ENCODE measurements around the gene ANKRD34C.

ANKRD34C gene

DNA sequence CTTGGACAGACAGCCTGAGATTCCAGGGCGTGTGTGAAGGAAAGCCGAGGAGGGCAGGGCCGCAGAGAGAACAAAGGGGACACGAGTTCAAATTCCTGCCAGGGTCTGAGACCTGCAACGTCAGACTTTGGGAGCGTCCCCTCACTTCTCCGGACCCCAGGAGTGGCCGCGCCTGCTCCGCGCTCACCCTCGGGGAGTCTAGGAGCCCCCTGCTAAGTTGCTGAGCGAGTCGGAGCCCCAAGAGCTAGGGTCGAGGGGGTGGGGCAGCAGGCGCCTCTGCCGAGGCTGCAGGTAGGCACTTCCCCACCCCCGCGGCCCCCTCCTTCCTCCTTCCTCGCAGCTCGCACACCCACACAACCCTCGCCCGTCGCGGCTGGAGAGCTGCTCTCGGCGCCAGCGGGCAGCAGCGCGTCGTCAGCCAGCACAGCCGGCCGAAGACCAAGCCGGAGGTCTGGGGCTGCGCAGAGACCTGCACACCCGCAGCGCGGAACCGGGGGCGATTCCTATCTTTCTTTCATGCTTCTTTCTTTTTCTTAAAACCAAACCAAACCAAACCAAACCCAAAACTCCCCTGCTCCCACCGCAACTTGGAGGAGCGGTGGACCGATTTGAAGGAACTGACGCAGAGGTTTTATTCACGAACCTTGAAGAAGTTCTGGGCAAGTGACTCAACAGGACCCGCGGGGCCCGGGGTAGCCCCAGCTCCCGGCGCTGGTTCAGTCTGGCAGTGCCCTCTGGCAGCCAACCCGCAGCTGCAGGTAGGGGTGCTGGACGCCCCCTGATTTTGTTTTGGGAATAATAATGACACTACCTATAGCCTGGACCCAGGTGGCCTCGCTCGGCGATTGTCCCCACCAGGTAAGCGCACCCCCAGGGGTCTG, at the start of gene ANKRD34C:
ANKRD34C (plus strand) TSS at position 352 of the 881 bp plus-strand sequence. CDS start 10,563 bp downstream, outside the sequence.
- DNase-seq (ENCODE audit: low read depth, low spot score) = no peak

GRCh38 chr15:79233236-79233635, 49.3 kb upstream of the ANKRD34C start:
- no peak for DNase-seq (ENCODE audit: low read depth, low spot score)

GRCh38 chr15:79240036-79240435, 42.5 kb upstream of the ANKRD34C start:
- no peak for DNase-seq (ENCODE audit: low read depth, low spot score)

DNA sequence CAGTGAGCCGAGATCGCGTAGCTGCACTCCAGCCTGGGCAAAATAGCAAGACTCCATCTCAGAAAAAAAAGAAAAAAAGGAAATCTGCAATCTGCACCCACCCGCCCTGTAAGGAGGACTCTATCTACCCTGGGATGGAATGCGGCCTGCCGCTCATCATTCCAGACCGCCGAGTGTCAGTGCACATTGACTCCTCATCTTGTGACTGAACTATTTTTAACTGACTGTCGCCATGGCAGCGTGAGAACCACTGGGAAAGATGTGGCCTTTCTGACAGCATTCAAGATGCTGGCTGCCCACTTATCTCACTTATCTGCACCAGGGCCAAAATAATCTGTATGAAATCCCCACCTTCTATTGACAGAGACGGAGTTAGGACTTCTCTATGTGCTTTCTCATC, 38.8 kb upstream of the ANKRD34C start:
- no peak for DNase-seq (ENCODE audit: low read depth, low spot score)

DNA sequence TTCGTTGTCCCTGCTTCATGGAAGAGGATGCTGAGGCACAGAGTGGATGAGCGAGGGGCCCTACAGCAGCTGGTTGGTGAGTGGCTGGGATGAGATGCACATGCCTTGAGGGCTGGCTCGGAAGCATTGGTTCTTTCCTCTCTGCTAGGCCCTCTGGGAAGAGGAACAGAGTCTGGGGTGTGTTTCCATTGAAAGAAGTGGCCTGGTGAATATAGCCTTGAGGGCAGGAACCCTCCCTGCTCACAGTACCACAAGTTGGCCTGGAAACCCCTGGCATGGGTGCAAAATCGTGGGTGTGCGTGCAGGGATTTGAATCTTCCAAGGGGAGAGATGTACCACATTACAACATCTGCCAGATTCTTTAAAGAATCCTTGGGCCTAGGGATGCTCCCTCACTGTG, 37.6 kb upstream of the ANKRD34C start:
- no peak for DNase-seq (ENCODE audit: low read depth, low spot score)

DNA sequence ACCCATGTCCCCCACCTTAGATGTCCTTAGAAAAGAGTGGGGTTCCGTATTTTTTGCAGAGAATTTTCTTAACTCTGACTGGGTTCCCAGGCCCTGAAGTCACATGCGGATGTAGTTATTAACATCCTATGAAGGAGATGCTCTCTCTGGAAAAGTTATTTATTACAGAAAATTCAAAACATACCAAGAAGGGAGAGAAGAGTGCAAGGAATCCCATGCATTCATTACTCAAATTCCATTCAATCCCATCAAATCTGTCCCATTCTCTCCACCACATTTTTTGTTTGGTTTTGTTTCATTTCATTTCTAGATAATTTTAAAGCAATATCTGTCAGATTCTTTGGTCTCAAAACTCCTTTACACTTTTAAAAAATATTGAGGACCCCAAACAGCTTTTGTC, 34.3 kb upstream of the ANKRD34C start:
- DNase-seq (ENCODE audit: low read depth, low spot score) = no peak

GRCh38 chr15:79257454-79257853, 25.1 kb upstream of the ANKRD34C start:
- no peak for DNase-seq (ENCODE audit: low read depth, low spot score)

GRCh38 chr15:79261836-79262235, 20.7 kb upstream of the ANKRD34C start:
- no peak for DNase-seq (ENCODE audit: low read depth, low spot score)

- no peak for DNase-seq (ENCODE audit: low read depth, low spot score)
These were observed 17.4 kb upstream of the ANKRD34C start for GRCh38 chr15:79265167-79265566.

GRCh38 chr15:79265987-79266579, 16.4 kb upstream of the ANKRD34C start:
- no peak for DNase-seq (ENCODE audit: low read depth, low spot score)

DNA sequence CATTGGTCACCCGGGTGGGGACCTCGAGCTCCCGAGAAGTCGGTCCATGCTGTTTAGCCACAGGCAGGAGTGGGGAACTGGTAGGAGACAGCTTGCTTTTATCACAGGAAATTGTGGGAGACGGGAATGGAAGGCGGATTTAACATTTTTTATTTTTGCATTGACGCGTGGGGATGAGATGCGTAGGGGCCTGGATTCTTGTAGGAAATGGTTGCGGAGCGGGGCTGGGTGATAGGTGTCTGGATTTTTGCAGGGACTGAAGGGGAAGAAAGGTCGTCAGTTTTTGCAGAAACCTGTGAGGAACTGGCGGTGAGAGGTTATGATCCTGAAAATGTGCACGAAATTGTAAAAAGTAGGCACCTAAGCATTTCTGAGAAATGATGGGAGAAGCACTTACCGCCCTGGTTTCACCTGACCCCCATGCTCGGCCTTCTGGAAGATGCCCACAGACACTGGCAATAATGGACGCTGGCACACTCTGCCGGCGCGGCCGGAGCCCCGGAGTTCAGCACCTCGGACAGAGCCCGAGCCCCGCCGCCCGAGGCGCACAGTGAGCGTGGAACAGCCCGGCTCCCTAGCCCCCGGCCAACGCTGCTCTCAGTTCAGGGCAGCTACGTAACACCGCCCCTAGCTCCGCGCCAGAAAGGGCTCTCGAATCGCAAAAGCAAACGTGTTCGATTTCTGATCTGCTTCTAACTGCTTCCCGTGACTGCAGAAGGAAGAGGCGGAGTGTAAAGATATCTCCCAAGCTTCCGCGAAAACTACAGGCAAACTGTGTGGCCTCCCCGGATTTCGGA, 928 bp downstream of the ANKRD34C start:
- DNase-seq (ENCODE audit: low read depth, low spot score) = peak; percentile 25

DNA sequence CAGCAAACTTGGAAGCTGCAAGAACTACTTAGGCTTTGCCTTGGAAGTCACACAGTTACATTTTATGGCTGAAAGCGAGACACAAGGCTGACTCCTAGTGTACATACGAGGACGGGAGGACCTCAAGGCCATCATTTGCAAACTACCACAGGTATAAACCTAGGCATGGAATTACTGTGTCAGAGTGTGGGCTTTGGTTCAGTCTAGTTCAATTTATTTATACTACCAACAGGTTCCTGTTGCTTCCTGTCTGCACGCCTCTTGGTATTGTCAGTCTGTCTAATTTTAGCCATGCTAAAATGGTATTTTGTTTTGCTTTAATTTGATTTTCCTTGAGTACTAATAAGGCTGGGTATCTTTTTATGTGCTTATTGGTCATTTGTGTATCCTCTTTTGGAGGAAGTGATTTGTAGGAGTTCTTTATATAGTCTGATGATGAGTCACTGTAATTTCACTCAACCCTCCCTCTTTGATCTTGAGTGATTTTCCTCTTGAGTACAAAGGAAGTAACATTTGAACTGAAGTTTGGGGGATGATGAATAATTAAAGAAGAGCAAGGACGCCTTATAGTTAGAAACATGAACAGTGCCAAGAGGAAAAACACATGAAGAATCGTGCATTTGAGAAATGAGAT, 8.2 kb downstream of the ANKRD34C start:
- DNase-seq (ENCODE audit: low read depth, low spot score) = no peak

- DNase-seq (ENCODE audit: low read depth, low spot score) = no peak
These were observed 9.5 kb downstream of the ANKRD34C start for GRCh38 chr15:79292011-79292410.

GRCh38 chr15:79294075-79294474, 11.6 kb downstream of the ANKRD34C start:
- DNase-seq (ENCODE audit: low read depth, low spot score) = no peak

DNA sequence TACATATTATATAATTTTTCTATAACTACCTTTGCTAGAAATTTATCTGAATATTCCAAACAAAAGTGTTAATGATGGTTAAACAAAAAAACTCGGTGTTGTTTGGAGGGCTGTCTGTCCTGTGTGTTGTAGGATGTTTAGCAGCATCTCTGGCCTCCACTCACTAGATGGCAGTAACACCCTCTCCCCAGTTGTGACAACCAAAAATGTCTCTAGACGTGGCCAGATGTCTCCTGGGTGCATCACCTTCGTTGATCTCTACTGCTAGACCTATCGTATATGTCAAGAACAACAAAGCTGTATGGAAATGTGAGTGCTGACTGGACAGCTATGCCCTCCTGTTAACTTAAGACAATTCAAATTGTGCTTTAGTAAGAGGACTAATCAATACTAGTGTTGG, 14.1 kb downstream of the ANKRD34C start:
- DNase-seq (ENCODE audit: low read depth, low spot score) = no peak

DNA sequence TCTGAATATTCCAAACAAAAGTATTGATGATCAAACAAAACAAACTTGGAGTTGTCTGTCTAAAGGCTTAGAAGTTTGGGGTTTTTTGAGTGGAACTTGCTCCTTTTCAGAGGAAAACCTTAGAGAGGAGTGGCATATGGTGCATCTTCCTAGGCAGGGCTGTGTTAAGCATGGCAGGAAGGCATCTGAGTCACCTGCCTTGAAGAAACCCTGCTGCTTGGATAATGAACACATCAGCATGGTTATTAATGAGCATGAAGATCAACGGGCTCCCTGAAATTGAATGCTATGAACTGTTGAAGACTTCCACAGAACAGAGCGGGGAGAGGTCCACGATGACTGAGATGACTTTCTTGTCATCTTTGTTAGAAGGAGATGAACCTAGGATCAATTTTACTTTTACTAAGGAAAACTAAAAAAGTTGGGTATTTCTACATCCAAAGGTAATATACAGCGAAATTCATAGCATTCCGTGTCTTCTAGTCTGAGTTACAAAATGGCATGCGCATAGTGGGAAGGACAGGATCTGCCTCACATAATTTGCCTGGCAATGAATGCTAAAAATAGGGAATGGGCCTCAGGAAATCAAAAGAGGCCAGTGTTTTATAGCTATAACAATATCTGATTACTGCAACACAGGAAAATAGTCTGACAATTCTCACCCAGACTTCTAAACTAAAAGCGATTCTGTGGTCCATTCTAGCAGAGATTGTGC, 16.8 kb downstream of the ANKRD34C start:
- no peak for DNase-seq (ENCODE audit: low read depth, low spot score)

DNA sequence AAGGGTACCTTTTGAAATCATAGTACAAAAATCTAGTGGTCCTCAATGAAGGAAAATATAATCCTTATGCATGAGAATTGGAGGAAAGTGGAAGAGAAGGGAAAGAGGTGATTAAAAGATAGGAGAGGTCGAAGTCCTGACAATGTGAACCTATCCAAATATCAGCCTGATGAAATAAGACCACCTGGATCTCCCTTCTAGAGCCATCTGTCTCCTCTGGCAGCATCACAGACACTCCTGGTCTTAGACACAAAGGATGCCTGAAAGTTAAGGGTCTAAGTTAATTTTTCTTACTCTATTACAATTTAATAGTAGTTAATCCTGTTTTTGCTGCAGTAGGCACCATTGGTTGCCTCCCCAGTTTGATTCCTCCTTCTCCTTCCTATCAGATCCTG, 17.3 kb downstream of the ANKRD34C start:
- no peak for DNase-seq (ENCODE audit: low read depth, low spot score)

DNA sequence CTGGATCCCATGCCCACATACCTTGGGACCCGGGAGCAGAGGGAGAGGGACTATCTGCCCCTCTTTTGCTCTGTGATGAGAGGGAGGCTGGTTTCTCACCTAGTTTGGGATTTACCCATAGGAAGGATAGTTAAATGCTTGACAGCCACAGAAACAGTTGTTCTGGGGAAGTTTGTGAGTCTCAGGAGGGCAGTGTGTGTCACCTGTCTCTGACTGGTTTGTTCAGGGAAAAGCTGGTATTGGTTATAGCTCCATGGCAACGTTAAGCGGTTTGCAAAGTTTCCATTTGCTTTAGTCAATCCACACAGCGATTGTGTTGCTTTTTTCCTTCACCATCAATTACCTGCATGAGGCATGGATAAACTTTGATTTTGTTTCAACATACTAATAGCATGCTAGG, 24.7 kb downstream of the ANKRD34C start:
- DNase-seq (ENCODE audit: low read depth, low spot score) = no peak

- DNase-seq (ENCODE audit: low read depth, low spot score) = no peak
These were observed 26.4 kb downstream of the ANKRD34C start for GRCh38 chr15:79308874-79309273.

- DNase-seq (ENCODE audit: low read depth, low spot score) = no peak
These were observed 28.1 kb downstream of the ANKRD34C start for GRCh38 chr15:79310612-79310984.

All from iPS DF 19.7 (cell line).